Subcutaneous adipose tissue (tissue), 4 donors: ENCODE measurements around the gene SLC1A4. TPM values are rescaled to one million over a fixed set of nuclear protein-coding genes. Genes with fewer than 3 reads are reported as not detected.

Experiments used
- total RNA-seq, 4 donors: library from RNA; depleted of rRNA; stranded (reverse); fragments of >200 nt; gene quantifications; one replicate each; pipeline ENCODE4 v1.1.0, GENCODE V29; 2016
- TF ChIP-seq, protein P1 (sequence below): fragments of 450-650 bp; IDR thresholded peaks from one replicate; pipeline ENCODE4 v1.5.1; 2016; ENCODE audit warnings: low read depth, mild to moderate bottlenecking, control low read depth, antibody characterized with exemption, moderate library complexity

SLC1A4 gene
- total RNA-seq, 4 donors from 2014 or later = 2.6 to 15.5 (median 6.8) TPM

DNA sequence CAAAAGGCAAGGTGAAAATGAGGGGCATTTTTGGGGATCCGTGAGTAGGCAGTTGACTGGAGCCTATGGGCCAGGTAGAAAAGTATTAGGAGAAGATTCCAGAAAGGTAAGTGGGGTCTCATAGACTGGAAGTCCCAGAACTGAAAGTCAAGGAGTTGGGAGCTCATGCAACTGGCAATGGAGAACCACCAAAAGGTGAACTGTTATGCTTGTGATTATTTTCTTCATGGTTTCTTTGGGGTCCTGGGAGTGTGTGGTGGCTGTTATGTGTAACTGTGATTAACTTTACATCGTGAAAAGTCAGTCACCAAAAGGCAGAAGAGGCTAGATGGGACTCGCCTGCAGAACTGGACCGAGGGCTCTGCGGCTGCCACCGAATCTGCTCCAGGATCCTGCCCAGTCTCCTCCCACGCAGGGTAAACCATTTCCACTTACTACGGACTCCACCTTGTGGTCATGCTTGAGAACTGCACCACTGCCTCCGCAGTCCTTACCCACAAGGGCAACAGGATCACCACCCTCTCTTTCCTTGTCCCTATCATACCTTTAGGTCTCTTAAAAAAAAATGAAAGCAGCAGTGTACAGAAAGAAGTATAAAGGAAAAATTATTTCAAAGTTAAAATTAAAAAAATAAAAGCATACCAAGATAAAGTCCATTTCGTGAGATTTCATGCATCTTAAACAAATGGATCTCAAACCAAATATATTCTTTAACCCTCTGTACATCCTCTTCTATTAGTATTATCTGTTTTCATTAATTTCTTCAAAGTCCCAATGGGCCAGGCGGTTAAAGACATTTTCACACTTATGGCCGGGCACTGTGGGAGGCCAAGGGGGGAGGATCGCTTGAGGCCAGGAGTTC, 51.4 kb downstream of the SLC1A4 start:
- TF ChIP-seq, protein P1, sequence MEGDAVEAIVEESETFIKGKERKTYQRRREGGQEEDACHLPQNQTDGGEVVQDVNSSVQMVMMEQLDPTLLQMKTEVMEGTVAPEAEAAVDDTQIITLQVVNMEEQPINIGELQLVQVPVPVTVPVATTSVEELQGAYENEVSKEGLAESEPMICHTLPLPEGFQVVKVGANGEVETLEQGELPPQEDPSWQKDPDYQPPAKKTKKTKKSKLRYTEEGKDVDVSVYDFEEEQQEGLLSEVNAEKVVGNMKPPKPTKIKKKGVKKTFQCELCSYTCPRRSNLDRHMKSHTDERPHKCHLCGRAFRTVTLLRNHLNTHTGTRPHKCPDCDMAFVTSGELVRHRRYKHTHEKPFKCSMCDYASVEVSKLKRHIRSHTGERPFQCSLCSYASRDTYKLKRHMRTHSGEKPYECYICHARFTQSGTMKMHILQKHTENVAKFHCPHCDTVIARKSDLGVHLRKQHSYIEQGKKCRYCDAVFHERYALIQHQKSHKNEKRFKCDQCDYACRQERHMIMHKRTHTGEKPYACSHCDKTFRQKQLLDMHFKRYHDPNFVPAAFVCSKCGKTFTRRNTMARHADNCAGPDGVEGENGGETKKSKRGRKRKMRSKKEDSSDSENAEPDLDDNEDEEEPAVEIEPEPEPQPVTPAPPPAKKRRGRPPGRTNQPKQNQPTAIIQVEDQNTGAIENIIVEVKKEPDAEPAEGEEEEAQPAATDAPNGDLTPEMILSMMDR = no peak

DNA sequence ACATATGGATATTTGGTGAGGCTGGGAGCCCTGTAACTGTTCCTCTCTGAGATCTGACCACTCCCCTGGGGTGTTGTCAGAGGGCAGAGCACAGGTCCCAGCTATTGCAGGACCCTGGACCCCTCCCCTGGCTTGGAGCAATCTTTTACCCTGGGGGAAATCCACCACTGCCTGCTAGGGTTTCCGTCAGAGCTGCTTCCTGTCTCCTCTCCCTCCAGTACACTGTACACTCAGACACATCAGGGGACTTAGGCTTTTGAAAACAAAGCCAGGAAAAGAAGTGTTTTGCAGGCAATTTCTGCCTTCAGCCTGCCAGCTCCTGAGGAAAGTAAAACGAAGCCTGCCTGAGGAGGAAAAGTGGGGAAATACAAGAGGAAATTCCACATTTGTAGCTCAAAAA, 53.8 kb downstream of the SLC1A4 start:
- TF ChIP-seq, protein P1 = no peak

DNA sequence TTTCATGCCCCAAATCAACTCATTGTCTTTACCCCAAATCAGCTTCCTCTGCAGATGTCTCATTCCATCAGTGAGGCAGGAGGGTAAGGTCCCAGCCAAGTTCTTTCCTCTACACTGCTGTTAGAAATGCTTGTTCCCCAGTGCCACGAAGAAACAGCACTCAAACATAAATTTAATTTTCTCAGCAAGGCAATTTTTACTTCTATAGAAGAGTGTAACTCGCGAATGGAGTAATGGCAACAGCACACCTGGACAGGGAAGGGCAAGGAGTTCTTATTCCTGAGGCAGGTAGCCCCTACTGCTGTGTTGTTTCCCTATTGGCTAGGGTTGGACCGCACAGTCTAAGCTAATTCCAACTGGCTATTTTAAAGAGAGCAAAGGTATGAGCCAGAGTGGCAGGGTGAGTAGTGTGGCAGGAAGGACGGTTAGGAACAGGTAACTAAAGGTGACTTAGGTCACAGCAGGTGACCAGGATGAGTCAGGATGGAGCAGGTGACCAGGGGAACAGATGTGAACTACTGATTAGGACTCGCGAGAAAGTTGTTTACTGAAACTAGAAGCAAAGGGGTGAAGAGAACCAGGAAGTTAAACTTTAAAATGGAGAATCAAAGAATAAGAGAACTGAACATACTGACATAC, 55.0 kb downstream of the SLC1A4 start:
- TF ChIP-seq, protein P1 = no peak

DNA sequence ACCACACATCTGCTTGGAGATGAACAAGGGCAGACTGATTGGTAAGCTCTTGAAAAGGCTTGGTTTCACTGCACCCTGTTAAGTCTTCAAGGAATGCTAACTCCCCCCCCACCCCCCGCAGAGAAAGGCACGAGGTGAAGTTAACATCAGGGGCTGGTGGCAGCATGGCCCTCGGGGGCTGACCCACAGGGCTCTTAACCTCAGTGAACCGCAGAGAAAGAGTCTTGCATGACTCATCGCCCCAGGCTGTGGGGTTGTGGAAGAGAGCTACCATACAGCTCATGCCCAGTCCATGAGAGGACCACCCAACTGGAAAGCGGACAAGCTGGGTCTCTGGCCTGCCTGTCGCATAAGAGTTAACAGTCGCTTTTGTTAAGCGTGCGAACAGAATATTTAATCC, 56.5 kb downstream of the SLC1A4 start:
- TF ChIP-seq, protein P1 = no peak

DNA sequence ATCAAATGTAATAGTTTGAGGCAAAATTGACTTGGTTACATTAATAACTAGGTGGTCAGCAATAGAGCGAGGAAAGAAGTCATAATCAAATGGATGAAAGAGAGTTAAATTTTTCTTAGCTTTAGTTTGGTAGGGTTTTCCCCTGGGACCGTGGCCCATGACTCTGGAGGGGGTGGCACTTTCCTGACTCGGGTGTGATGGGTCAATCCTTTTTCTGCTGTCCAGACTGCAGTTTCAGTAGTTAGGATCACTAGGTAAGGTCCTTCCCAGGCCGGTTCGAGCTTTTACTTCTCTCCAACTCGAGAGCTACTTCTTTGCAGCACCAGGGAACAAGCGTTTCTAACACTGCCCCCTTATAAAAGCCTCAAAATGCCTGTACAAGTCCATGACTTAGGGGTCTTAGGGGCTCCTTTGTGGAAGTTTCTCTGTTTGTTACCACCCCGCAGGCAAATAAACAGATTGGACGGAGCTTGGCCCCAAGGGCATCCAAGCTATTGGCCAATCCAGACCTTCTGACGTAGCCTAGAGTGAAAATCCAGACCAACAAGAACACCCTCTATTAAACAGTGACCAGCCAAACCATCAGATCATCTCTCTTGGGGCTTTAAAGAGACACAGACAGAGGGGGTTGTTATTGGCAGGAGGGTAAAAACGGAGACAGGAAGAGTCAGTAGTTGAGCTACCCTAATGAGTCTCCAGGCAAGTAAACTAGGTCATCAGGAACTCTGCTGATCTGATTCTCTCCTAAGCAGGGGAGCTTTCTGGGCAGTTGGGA, 57.6 kb downstream of the SLC1A4 start:
- TF ChIP-seq, protein P1 = no peak

DNA sequence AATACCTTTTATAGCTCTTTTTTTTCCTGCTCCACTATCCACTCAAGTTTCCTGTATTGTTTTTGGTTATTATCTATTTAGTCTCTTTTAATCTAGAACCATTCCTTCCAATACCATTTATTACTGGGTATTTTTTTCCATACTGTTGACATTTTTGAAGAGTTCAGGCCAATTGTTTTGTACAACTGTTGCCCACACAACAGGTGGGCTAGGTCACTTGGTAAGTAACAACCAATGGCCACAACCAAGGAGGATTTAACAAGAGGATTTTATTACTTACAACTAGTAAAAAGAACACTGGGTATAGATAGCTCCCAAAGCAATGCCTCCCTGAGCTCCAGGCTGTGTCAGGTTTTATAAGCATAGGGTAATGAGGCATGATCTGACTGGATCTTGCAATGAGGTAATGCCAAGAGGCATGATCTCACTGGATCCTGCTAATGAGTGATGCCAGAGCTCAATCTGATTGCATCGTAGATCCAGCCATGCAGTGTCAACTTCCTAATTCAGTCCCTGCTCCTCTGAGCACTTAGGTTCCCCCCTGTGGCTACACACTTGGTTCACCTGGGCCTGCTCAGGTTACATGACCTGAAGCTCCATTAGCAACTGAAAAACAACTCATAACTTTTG, 59.9 kb downstream of the SLC1A4 start:
- TF ChIP-seq, protein P1 = no peak
